Measurements from ENCODE around the gene KCNA5.

Gene KCNA5

DNA sequence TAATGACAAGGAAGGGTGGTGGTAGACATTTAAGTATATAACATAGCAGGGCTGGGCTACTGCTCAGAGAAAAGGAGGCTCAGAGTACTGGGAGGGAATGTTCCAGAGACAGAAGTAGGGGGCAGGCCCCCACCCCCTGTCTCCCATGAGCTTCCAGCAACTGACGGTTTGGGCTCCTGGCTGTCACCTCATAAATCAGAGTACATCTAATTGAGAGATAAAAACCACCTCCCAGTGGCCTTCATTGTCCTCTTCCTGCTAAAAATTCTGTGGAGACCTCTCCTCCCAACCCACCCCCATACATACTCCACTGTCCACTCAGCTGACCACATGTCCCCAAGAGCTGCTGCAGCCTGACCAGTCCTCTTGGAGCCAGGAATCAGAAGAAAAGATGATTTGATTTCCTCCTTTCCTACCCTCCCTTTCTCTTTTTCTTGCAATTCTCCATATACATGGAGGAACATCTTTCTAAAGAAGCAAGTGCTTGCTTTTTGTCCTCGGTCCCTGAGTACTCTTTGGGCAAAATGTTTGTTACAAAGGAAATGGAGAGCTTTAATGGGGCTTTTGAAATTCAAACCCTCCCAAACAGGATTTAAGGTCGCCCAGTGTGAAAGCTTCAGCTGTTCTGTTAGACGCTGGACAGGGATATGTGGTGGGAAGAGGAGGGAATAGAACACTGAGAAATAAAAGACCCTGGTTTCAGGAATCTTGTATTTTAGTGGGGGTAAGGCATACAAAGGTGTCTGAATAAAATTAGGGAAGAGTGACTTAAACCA, 16.4 kb upstream of the KCNA5 start:
- no peak for DNase-seq (ENCODE audit: low read depth in 2 of 2)

DNA sequence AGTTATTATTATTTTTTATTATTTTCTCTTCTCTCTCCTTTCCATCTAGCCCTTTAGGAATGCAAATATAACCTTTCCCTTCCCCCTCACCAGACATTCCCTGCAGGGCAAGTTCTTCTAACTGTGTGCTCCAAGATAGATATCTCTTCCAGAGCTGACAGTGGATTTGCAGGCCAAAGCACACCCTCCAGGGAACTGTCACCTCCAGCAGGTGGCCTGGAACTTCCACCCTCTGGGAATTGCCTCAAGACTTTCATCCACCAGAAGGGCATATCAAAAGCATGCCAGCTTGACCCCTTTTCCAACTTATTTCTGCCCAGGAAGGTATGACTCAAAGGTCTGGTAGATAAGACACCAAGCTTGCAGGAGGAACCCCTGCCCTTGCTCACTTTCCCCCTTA, 13.6 kb upstream of the KCNA5 start:
- DNase-seq (ENCODE audit: low read depth in 2 of 2): no peak

DNA sequence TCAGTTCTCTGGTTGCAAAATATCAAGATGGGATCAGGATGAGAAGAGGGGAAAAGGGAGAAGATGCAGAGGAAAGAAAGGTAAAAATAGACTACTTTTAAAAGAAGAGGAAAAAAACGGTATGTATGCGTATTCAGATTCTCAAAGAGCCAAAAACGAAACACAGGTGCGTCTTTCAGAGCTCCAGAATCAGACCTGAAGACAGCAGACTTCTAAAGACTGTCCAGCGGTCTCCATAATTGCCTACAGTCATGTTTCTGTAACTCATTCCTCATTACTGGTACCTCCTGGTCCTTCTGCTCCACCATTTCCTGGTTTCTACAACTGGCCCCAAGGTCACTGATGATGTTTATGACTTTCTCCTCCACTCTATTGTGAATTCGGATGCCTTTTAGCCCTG, 12.4 kb upstream of the KCNA5 start:
- no peak for DNase-seq (ENCODE audit: low read depth in 2 of 2)

DNA sequence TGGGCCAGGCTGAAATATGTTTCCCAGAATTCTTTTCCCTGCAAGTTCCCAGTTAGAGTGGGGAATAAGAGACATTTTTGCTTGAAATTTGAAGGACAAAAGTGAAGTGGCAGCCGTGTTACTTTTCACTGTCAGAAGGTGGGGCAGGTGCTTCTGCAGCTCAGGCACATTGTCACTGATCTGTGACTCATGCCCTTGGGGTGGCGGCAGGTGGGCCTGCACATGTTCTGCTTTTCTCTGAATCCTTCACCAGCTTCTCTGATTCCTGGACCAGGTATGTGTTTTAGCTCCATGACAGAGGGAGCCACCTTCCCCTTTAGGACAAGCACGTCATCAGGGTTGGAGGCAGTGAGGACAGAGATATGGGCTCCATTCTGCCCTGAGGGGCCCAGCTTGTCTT, 11.7 kb upstream of the KCNA5 start:
- no peak for DNase-seq (ENCODE audit: low read depth in 2 of 2)

DNA sequence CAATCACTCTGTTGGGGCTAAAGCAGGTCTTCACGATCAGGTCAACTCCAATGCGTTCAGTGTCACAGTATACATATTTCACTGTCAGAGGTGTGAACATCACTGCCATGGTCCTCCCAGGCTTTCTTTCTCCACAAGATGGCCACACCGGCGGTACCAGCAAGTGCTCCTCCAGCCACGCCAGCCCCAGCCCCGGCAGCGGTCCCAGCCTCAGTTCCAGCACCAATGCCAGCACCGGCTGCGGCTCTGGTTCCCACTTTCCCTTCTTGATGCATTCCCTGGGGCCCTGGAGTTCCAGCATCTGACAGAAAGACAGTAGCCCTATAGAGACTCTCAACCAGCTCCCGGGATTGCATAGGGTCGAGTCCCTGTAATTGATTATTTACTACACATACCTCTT, 10.9 kb upstream of the KCNA5 start:
- no peak for DNase-seq (ENCODE audit: low read depth in 2 of 2)

DNA sequence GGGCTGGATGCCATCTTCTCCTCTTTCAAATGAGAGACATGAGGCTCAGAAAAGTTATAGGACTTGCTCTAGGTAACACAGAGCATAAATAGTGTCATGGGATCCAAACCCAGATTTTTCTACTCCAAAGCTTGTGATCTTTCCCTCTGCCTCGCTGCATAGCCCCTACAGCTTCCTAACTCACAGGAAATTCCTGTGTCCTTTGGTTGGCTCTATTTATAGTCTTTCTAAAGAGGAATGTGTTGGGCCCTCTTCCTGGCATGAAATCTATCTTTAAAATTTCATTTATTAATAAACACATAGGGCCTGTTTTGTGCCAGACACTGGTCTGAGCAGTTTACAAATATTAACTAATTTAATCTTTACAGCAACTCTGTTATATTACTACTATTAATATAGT, 9.8 kb upstream of the KCNA5 start:
- no peak for DNase-seq (ENCODE audit: low read depth in 2 of 2)

DNA sequence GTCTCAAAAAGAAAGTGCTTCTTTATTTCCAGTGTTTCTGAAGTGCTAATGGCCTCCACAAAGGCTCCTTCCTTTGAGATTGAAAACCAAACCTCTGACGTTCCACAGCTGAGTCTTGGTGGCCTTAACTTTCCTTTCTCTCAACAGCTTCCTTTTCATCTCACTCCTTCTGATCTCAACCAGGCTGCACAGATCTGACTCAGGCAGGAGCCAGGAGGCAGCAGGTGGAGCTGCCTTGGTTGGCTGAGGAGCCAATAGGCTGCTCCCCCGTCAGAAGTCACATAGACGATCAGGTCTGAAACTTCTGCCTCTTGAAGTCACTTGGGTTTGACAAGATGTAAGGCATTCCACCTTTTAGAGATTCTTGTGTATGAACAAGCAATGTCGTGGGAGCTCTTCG, 9.1 kb upstream of the KCNA5 start:
- DNase-seq (ENCODE audit: low read depth in 2 of 2): no peak

DNA sequence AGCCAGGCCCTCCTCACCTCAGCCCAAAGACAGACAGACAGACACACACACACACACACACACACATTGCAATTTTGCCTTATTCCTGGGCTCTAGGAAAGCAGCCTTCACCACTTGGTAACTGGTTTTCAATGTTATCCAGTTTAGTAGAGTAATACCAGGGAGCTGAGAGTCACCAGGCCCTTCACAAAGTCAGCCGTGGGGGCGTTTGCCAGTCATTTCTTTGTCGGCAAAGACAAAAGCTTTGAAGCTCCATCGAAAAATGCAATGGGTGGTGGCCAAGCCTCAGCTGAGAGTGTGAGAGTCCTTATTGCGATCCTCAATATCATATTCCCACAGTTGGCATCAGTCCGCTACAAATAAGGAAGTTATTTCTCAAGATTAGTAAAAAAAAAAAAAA, 8.1 kb upstream of the KCNA5 start:
- DNase-seq (ENCODE audit: low read depth in 2 of 2): no peak

DNA sequence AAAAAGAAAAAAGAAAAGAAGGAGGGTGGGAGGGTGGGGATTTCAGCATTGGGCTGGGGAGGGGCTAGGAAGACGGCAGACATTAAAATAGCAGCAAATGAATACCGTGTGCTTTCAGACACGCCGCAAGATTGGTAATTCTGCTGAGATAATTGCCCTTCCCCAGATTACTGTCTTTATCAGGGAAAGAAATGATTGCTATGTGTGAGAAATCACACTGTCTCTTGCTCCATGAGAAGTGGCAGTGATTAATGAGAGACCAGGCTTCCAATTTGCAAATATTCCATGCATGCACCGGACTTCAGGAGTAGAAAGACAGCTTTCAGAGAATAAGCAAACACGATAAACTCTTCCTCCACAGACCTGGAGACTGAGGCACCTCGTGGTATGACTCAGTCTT, 7.6 kb upstream of the KCNA5 start:
- DNase-seq (ENCODE audit: low read depth in 2 of 2): no peak

DNA sequence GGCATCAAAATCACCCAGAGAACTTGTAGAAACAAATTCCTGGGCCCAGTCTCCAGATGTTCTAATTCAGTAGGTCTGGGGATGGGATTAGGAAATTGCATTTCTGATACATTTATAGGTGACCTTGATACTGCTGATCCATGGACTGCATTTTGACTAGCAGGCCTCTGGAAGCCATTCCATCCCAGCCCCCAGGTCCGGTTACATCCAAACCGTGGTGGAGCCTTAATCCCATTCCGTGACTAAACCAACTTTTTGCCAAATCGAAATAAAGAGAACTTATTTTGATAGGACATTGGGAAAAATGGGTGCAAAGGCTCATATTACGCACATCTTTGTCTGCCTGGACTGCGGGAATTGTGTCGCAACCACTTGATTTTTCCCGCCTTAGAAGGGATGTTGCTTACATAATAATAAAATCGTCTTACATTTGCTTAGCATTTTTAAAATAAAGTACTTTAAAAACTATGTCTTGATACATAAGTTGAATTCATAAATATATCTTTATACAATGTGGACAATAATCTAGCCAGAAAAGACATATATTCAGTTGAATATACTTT, 5.8 kb upstream of the KCNA5 start:
- DNase-seq (ENCODE audit: low read depth in 2 of 2): no peak

DNA sequence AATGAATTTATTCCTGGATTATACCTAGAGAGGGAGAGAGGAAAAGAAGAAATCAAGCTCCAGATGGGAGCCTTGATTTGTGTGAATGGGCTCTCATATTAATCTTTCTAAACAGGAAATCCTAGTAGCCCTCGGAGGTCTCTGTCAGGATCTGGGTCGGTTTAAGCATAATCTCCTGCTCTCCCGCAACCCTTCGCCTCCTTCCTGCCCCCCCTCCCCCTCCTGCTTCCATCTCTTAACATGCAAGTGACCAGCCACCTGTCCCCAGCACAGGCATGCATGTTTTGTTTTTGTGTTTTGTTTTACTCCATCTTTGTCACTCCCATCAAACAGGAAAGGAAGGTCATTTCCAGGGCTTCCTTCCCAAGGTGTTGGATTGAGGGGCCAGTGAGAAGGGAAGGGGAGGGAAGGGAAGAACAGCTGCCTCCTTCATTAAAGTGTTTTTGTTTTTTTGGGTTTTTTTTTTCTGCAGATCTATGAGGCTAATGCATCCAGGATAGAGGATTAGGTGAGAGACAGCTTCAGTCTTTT, 4.8 kb upstream of the KCNA5 start:
- no peak for DNase-seq (ENCODE audit: low read depth in 2 of 2)

DNA sequence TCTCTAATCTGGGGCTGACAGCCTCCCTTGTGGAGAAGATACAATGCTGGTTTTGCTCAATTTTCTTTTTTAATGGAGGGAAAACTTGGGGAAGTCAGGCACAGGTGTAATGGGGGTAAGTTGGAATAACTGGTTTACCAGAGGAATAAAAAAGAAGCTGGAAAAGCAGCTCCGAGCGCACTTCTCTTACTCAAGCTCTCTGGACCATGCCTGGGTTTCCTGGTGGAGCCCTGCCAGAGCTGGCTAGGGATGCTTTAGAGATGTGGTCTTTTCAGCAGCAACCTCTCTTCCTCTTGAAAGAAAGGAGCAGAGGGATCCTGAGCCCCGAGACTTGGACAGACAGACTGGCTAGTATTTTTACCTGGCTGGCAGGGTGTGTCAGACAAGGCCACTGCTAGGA, 3.9 kb upstream of the KCNA5 start:
- DNase-seq (ENCODE audit: low read depth in 2 of 2): no peak

DNA sequence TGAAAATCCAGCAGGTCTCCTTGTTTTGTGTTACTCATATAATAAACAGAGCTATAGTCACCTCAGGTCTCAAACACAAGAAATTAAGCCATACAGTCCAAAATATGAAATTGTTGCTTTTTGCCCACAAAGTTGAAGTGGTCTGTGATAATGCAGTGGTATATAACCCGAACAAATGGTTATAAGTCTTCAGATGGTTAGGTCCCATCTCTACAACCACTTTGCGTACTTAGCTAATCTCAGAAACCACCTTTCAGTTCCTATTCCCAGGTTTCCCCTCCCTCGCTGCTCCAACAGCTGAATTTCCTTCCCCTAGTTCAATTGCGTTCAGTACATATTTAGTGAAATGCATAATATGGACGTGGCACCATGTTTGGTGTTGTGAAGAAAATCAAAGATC, 3.3 kb upstream of the KCNA5 start:
- DNase-seq (ENCODE audit: low read depth in 2 of 2): no peak

DNA sequence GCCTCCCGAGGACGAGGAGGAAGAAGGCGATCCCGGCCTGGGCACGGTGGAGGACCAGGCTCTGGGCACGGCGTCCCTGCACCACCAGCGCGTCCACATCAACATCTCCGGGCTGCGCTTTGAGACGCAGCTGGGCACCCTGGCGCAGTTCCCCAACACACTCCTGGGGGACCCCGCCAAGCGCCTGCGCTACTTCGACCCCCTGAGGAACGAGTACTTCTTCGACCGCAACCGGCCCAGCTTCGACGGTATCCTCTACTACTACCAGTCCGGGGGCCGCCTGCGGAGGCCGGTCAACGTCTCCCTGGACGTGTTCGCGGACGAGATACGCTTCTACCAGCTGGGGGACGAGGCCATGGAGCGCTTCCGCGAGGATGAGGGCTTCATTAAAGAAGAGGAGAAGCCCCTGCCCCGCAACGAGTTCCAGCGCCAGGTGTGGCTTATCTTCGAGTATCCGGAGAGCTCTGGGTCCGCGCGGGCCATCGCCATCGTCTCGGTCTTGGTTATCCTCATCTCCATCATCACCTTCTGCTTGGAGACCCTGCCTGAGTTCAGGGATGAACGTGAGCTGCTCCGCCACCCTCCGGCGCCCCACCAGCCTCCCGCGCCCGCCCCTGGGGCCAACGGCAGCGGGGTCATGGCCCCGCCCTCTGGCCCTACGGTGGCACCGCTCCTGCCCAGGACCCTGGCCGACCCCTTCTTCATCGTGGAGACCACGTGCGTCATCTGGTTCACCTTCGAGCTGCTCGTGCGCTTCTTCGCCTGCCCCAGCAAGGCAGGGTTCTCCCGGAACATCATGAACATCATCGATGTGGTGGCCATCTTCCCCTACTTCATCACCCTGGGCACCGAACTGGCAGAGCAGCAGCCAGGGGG, 979 bp downstream of the KCNA5 start:
- DNase-seq (ENCODE audit: low read depth in 2 of 2): no peak

DNA sequence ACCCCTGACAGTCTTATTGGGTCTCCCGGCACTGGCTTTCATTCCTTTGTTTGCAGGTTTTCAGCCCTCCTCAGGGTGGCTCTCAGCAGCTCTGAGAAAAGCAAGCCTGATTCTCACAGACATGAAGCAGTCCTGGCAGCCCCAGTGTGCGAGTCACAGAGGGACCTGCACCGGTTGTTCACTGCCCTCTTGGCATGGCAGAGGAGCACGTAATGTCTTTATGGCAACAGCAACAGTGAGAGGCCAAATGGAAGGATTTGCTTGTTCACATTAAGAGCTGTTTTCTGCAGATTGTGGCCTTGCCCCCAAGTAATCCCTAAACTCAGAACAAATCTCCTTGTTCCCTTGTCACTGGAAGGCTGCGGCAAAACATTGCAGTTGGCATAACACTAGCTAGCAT, 3.4 kb downstream of the KCNA5 start:
- DNase-seq (ENCODE audit: low read depth in 2 of 2): no peak

DNA sequence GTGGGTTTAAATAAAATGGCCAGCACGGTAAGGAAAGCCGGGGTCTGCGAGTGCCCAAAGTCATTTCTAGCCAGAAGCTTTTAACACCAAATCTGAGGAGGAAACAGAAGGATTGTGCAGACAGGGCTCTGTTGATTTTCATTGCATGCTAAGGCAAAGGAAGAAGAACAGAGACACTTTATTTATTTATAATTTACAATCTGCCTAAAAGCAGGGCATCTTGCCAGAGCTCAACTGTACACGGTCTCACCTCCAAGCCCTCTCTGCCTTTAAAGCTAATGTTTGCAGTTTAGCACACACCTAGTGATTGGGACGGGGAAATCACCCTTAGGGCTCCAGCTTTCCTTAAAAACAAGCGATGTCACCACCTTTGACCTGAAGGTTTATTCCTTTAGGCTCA, 4.0 kb downstream of the KCNA5 start:
- no peak for DNase-seq (ENCODE audit: low read depth in 2 of 2)

DNA sequence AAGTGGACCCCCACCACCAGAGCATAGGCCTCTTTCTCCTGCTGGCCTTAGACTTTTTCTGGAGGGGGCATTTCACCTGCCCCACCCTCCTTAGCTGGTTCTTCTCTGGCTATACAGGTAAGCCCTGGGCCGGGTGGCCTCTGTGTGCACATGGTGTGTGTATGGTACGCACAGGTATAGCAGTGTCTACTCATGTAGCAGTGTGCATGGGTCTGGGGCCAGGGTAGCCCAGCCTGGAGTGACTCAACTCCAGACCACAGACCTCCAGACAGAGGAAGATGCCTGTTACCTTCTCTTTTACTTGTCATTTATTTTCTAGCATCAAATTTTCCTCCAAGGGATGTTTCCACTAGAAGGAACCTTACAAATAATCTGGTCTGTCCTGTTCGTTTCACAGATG, 6.9 kb downstream of the KCNA5 start:
- no peak for DNase-seq (ENCODE audit: low read depth in 2 of 2)

DNA sequence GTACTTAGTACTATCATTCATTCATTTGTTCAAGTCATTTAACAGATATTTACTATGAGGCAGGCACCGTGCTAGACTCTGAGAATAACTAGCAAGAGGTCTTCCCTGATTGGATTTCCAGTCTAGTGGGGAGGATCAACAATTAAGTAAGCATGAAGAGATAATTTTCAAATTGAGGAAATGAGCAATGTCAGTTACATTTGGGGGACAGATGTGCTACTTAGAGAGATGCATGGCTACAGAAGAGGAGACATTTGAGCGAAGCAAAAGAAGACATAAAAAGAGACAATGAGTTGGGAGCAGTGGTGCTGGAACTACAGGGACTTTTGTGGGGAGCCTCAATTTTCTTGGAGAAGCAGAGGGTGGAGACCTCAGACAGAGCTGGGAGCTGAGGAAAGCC, 7.7 kb downstream of the KCNA5 start:
- DNase-seq (ENCODE audit: low read depth in 2 of 2): no peak

DNA sequence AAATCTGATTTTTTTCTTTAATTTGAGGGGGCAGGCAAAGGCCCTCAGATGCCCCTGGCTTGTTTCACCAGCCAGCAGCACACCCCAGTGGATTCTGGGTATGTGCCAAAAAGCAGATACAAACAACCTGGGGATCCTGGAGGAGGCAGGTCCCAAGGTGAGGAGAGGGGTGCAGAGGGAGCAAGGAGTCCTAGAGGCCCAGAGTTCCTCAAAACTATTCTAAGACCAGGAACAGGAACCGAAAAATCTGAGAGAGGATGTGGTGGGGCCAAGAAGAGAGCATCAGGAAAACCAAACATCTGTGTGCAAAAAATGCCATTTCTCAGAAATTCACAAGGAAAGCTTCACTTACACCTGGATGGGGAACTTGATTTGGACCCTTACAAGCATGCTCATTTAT, 8.2 kb downstream of the KCNA5 start:
- DNase-seq (ENCODE audit: low read depth in 2 of 2): no peak

DNA sequence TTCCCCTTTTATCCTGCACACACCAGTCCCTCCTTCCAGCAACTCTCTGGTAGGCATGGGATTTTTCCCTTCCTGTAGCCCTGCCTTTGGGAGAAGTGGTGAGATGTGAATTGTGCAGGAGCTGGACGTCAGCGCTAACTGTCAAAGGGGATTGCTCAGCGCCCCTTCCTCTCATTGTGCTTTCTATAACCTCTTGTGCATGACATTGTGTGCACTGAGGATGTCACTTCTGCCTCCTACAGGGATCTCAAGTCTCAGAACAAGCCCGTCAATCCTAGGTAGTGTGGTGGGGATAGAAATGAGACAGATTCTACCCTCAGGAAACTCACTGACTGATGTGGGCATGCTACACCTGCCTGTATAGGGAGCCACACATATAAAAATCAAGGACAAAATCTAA, 8.7 kb downstream of the KCNA5 start:
- no peak for DNase-seq (ENCODE audit: low read depth in 2 of 2)

DNA sequence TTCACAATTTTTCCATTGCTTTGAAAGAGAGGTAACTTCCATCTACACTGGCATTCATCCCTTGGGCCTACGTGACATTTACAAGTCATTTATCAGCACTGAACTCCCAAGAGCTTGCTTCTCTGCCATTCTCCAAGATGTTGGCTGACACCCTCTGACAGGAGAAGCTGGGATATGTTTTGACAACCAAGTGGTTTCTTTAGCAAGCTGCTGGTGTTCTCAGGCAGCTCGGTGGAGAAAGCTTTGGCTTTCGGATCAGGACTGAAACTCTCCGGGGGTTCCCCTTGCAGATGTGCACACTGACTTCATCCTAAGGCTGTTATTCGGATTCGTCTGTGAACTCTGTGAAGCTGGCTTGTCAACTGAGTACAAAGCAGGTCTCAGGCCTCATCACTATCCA, 15.7 kb downstream of the KCNA5 start:
- DNase-seq (ENCODE audit: low read depth in 2 of 2): no peak

DNA sequence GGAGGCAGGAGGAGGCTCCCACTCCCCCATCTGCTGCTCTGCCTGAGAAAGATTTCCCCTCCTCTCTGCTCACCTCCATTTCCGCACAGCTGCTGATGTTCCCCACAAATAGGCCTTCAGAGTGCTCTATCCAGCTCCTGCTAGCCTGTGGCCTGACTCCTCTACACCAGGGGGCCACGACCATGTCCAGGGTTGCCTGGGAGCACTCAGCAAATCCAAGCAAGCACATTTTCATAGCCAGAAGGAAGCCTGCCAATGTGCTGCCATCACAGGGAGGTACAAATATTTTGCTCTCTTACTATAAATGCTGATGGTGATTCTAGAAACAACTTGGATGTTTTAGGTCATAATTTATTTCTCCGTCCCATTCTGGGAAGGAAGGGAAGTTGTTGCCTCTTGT, 17.3 kb downstream of the KCNA5 start:
- DNase-seq (ENCODE audit: low read depth in 2 of 2): no peak

DNA sequence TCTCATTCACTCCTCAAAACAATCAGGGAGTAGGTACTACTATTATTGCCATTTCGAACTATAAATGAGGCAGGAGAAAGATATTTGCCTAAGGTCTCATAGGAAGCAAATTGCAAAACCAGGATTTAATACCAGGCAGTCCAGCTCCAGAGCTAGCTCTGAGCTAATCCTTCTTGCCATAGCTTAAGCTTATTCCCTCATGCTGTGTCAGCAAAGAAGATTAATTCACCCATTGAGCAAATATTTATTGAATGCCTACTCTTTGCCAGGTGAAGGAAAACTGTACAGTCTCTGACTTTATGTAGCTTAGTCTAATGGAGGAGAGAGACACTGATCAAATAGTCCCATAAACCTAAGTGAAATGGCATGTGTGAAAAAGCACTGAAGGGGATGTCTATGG, 19.5 kb downstream of the KCNA5 start:
- no peak for DNase-seq (ENCODE audit: low read depth in 2 of 2)
